Activated naive CD8-positive, alpha-beta T cell (primary cell): ENCODE data around the gene OGFOD3.
"Not testable (repeated sequence)": the region's sequence is repeated elsewhere in the genome, so short reads cannot be mapped to it uniquely, and the experiment has no call there.

Experiments
- H3K27ac Mint-ChIP-seq: one replicate; pipeline ENCODE4 v1.8.0; 2021; ENCODE audit warnings: mixed read lengths
- H3K27me3 Mint-ChIP-seq: one replicate; pipeline ENCODE4 v1.8.0; 2021; ENCODE audit warnings: mixed read lengths
- H3K36me3 Mint-ChIP-seq: one replicate; pipeline ENCODE4 v1.8.0; 2021; ENCODE audit warnings: mixed read lengths
- H3K4me1 Mint-ChIP-seq: one replicate; pipeline ENCODE4 v1.8.0; 2021; ENCODE audit warnings: low read depth, mixed read lengths
- H3K4me3 Mint-ChIP-seq: one replicate; pipeline ENCODE4 v1.8.0; 2021; ENCODE audit warnings: mild to moderate bottlenecking, mixed read lengths
- H3K9me3 Mint-ChIP-seq: one replicate; pipeline ENCODE4 v1.8.0; 2021; ENCODE audit warnings: low read depth, mixed read lengths

OGFOD3 gene

DNA sequence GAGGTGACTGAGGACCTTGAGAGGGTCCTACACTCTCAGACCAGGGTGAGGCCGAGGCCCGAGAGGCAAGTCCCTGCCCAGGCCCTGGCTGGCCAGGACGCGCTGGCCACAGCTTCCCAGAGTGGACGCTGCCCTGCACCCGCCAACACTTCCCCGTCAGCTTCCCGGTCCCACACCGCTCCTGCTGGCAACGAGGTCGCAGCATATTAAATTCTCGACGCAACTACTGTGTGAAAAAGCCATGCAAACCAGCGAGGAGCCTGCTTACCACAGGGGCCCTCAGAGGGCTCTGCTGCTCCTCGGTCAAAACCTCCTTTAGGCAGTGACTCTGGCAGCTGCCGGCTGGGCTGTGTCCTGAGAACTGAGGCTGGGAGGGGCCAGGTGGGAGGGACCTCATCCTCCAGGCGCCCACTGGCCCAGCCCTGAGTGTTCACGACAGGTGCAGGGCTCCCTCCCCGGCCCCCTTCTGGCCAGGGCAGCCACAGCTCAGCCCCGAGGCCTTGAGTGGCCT, 61.5 kb downstream of the OGFOD3 start:
- H3K9me3 Mint-ChIP-seq: no peaks in the 10 kb centered on the region
- no peak overlapping the region for H3K27ac Mint-ChIP-seq
- H3K27me3 Mint-ChIP-seq: peaks cover 4% of the 10 kb centered on the region
- H3K4me1 Mint-ChIP-seq: peaks cover 8% of the 10 kb centered on the region
- peaks cover 3% of the 10 kb centered on the region for H3K36me3 Mint-ChIP-seq
- no peak overlapping the region for H3K4me3 Mint-ChIP-seq

DNA sequence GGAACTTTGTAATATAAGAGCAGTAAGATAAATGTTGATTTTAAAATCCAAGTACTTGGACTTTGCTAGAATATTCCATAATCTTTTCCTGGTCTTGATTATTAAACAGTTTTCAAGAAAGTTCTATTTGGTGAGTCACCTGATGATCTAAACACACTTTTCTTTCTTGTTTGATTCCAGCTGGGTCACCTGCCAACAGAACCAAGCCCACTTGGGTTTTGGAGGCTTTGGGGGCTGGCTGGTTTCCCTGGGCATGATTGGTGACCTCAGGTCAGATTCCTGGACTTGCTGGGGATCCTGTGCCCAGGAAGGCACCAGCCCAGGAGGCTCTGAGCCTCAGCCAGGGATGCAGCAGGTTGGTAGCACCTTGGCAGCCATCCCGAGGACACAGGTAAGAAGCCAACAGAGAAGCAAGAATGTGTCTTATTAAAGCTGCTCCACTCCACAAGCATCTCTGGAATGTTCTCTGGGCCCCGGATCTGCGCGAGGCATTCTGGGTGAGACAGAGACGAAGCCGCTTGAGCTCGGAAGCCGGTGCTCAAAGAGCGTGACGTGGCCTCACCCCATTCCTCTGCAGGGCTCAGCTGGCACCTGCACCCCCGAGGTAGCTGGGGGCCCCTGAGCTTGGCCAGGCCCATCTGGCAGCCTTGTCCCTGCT, 62.5 kb downstream of the OGFOD3 start:
- no peak overlapping the region for H3K4me3 Mint-ChIP-seq
- H3K4me1 Mint-ChIP-seq: peaks cover 9% of the 10 kb centered on the region
- peaks cover 4% of the 10 kb centered on the region for H3K27me3 Mint-ChIP-seq
- H3K27ac Mint-ChIP-seq: no peak overlapping the region
- H3K9me3 Mint-ChIP-seq: no peaks in the 10 kb centered on the region
- peaks cover 3% of the 10 kb centered on the region for H3K36me3 Mint-ChIP-seq

DNA sequence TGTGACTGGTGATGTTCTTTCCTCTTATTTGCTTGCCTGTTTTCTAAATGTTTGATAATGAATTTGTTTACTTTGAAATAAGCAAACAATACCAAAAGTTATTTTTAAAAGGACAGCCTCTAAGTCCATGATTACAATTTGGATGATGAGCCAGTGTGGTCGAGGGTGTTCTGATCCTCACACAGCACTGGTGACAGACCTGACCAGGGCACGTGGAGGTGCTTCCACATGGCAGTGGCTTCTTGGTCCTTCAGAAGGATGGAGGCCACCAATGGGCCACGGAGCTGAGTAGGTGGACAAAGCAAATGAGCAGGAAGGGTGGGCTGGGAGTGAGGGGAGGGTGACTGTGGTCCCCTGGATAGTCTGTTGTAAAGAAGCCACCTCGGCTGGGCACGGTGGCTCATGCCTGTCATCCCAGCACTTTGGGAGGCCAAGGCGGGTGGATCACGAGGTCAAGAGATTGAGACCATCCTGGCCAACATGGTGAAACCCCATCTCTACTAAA, 63.5 kb downstream of the OGFOD3 start:
- Mint-ChIP-seq H3K4me3 (no peak overlapping the region), H3K27ac (no peak overlapping the region), H3K9me3 (no peaks in the 10 kb centered on the region), H3K4me1 (peaks cover 9% of the 10 kb centered on the region), H3K27me3 (peaks cover 4% of the 10 kb centered on the region), H3K36me3 (peaks cover 3% of the 10 kb centered on the region)

DNA sequence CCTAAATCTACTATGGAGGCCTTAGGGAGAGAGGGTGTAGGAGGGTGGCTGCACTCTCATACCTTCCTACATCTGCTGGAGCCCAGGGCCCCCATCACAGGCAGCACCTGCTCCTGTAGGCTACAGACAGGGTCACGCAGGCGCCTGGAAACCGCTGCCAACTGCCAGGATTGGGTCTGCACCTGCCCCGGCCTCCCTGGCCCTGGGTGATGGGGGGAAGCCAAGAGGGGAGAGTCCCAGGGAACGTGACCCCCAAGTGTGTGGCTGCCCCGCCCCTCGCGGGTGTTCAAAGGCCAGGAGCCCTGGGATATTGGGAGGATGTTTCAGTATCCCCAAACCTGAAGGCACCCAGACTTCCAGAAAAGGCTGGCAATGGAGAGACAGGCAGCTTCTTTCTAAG, 64.9 kb downstream of the OGFOD3 start:
- Mint-ChIP-seq H3K36me3 (no peaks in the 10 kb centered on the region), H3K4me3 (no peak overlapping the region), H3K4me1 (peaks cover 6% of the 10 kb centered on the region), H3K27me3 (peaks cover 4% of the 10 kb centered on the region), H3K27ac (no peak overlapping the region), H3K9me3 (no peaks in the 10 kb centered on the region)

DNA sequence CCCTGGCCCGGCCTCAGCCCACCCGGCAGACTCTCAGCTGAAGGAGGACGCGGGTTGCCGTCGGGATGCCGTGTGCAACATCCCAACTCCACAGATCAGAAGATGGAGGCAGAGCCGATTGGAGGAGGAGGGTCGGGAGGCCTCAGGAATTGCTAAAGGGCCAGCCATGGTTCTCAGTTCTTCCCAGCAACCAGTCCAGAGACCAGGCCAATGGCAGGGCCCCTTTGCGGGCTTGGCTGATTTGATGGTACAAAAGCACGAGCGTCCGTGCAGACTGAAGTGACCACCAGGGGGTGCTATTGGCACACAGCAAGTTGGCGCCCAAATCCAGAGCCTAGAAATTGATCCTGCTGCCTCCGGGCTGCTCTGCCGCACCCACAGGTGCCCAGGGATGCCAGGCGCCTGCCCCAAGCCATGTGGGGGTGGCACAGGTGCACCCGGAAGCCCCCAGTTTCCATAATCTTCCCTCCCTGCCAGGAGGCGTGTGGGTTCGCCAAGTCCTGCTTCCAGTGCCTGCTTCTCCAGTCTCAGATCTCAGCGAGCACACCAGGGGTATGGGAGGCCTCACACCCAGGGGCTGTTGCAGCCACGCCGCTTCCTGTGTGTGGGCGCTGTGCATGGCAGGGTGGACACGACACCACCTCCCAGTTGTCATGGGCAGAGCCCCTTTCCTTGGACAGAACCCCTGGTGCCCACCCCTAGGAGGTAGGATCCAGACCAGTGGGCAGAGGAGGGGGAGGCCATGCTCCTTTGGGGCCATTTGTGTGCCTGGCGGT, 66.5 kb downstream of the OGFOD3 start:
- peaks cover 2% of the 10 kb centered on the region for H3K27me3 Mint-ChIP-seq
- no peaks in the 10 kb centered on the region for H3K9me3 Mint-ChIP-seq
- H3K4me3 Mint-ChIP-seq: no peak overlapping the region
- no peak overlapping the region for H3K27ac Mint-ChIP-seq
- no peaks in the 10 kb centered on the region for H3K36me3 Mint-ChIP-seq
- peaks cover 2% of the 10 kb centered on the region for H3K4me1 Mint-ChIP-seq

DNA sequence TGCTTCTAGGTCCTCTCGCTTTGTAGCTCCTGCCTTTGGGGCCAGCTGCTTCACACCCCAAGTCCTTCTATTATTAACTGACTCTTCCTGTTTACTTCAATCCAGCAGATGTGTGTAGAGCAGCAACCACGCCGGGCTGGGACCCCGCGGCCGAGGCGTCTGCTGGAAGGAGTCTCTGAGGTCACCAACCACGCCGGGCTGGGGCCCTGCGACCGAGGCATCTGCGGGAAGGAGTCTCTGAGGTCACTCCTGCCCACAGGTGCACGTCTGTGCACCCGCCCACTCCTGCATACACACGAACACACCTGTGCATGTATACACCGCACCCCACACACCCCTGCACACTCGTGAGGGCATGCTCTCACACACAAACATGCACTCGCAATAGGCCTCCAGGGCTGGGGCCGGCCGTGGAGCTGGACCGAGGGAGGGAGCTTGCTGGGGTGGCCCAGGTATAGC, 67.1 kb downstream of the OGFOD3 start:
- H3K36me3 Mint-ChIP-seq: no peaks in the 10 kb centered on the region
- H3K9me3 Mint-ChIP-seq: no peaks in the 10 kb centered on the region
- peaks cover 2% of the 10 kb centered on the region for H3K27me3 Mint-ChIP-seq

DNA sequence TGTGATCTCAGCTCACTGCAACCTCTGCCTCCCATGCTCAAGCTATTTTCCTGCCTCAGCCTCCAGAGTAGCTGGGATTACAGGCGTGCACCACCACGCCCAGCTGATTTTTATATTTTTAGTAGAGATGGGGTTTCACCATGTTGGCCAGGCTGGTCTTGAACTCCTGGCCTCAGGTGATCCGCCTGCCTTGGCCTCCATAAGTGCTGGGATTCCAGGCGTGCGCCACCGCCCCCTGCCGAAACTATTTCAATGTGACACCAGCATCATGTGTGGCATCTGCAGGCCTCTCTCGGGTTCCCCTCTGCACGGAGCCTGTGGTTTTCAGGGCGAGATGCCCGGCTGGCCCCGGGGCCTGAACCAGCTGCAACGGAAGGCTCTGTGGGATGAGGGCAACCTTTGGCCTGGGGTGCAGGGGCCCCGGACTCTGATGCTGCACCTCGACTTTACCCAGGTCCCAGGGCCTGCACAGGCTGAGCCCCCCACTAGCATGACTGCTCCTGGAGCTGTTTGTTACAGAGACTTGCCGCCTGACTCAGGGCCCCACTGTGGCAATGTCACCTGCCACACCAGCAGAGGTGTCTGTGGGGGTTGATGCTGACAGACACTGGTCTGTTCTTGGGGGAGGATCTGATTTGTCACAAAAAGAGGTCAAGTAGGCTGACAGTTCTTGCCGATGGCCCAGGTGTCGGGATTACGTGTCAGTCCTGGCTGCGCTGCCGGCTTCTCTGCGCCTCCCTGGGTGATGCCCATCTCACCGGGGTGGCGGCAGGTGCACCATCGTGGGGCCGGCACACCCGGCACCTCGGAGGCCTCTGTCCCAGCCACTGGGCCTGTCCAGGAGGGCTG, 68.0 kb downstream of the OGFOD3 start:
- no peak overlapping the region for H3K4me3 Mint-ChIP-seq
- peaks cover 5% of the 10 kb centered on the region for H3K4me1 Mint-ChIP-seq
- H3K36me3 Mint-ChIP-seq: no peaks in the 10 kb centered on the region
- no peaks in the 10 kb centered on the region for H3K9me3 Mint-ChIP-seq
- H3K27me3 Mint-ChIP-seq: peaks cover 2% of the 10 kb centered on the region
- H3K27ac Mint-ChIP-seq: no peak overlapping the region

More for the DNA sequence above, 67.1 kb downstream of the OGFOD3 start:
- Mint-ChIP-seq H3K27ac (no peak overlapping the region), H3K4me1 (peaks cover 5% of the 10 kb centered on the region), H3K4me3 (no peak overlapping the region)

DNA sequence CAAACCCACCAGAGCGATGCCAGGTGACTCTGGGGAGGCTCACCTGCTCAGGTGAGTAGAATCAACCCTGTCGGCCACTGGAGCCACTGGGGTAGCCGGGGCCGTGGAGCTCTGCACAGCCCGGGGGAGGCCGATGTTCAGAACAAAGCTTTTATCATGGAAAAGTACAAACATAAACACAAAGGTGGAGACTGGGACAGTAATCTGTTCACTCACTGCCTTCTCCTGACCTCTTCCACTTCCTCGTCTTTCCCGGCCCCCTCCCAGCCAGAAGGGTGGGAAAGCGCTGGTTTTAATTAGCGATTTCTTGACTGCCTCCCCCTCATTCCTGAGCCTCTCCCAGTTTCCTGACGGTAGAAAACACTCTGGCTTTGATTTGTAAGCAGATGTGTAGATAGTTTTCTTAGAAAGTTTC, 69.1 kb downstream of the OGFOD3 start:
- Mint-ChIP-seq H3K27me3 (peaks cover 2% of the 10 kb centered on the region), H3K36me3 (no peaks in the 10 kb centered on the region), H3K4me1 (peaks cover 5% of the 10 kb centered on the region), H3K9me3 (no peaks in the 10 kb centered on the region), H3K27ac (no peak overlapping the region), H3K4me3 (no peak overlapping the region)

DNA sequence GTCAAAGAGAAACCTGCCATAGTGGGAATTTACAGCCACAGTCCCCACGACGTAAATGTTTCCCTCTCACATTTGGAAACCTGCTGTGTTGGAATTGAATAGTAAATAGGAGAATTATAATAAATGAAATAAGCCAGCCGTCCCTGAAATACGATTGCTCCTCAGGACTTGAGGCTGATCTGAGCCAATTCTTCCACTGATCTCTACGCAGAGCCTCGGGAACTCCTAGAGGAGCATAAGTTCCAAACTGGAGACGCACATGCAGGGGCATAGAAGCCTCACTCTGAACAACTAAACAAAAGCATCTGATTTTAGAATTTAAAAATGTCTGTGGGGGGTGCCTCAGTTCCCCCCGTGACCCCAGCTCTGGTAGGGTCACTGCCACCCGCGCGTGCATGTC, 69.5 kb downstream of the OGFOD3 start:
- Mint-ChIP-seq H3K27me3 (peaks cover 2% of the 10 kb centered on the region), H3K4me3 (no peak overlapping the region), H3K9me3 (no peaks in the 10 kb centered on the region), H3K27ac (no peak overlapping the region), H3K4me1 (peaks cover 5% of the 10 kb centered on the region), H3K36me3 (no peaks in the 10 kb centered on the region)

DNA sequence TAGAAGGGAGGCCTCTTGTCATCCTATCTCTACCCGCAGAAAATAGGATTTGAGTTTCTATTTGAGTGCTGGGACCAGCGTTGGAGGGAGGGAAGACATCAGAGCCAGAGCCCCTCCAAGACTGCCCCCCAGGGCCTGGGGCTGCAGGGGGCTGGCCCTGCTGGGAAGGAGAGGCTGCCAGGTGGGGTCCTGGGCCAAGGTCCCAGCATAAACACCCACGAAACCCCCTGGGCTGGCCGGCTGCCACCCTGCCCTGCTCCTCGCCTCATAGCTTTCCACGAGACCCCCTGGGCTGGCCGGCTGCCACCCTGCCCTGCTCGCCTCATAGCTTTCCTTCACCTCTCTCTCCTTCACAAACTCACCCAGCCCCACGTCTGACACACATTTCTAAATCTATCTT, 70.0 kb downstream of the OGFOD3 start:
- H3K27me3 Mint-ChIP-seq: peaks cover 2% of the 10 kb centered on the region

DNA sequence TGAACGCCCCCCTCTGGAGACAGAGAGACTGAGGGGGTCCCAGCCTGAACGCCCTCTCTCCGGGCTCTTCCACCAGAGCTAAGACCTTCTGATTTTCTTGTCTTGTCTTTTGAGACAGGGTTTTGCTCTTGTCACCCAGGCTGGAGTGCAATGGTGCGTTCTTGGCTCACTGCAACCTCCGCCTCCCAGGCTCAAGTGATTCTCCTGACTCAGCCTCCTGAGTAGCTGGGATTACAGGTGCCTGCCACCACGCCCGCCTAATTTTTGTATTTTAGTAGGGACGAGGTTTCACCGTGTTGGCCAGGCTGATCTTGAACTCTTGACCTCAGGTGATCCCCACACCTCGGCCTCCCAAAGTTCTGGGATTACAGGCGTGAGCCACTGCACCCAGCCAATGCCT, 70.4 kb downstream of the OGFOD3 start:
- not testable (repeated sequence) for H3K36me3 Mint-ChIP-seq, H3K4me1 Mint-ChIP-seq, H3K4me3 Mint-ChIP-seq, H3K27me3 Mint-ChIP-seq, H3K9me3 Mint-ChIP-seq, H3K27ac Mint-ChIP-seq

More for the DNA sequence above, 70.0 kb downstream of the OGFOD3 start:
- Mint-ChIP-seq H3K4me3 (no peak overlapping the region), H3K4me1 (peaks cover 5% of the 10 kb centered on the region), H3K27ac (no peak overlapping the region), H3K9me3 (no peaks in the 10 kb centered on the region), H3K36me3 (no peaks in the 10 kb centered on the region)

DNA sequence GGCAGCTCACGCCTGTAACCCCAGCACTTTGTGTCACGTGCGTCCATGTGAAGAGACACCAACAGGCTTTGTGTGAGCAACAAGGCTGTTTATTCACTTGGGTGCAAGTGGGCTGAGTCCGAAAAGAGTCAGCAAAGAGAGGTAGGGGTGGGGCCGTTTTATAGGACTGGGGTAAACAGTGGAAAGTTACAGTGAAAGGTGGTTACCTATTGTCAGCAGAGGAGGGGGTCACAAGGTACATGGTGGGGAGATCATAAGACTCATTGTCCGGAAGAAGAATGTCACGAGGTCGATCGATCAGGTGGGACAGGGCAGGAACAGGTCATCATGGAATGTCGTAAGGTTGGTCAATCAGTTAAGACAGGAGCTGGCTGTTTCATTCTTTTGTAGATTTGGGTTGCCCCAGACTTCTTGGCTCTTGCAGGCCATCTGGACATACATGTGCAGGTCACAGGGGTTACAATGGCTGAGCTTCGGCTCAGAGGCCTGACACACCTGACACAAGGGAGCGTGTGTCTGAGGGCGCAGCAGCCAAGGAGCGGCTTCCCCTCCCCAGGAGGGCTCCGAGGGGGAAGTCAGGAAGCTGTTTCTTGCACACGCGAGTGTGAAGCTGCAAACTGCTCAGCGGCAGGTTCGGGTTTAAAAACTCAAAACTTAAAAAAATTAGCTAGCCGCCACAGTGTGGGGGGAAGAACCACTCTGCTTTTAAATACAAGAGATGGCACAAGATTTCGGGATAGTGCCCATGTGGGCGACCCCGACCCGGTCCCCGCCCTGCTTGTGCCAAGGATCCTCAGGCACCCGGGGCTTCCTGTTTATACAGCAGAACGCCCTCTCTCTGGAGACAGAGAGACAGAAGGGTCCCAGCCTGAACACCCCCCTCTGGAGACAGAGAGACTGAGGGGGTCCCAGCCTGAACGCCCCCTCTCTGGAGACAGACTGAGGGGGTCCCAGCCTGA, 71.8 kb downstream of the OGFOD3 start:
- peaks cover 4% of the 10 kb centered on the region for H3K4me1 Mint-ChIP-seq
- H3K4me3 Mint-ChIP-seq: no peak overlapping the region
- H3K36me3 Mint-ChIP-seq: no peaks in the 10 kb centered on the region
- peaks cover 2% of the 10 kb centered on the region for H3K27me3 Mint-ChIP-seq
- H3K9me3 Mint-ChIP-seq: no peaks in the 10 kb centered on the region
- H3K27ac Mint-ChIP-seq: no peak overlapping the region

DNA sequence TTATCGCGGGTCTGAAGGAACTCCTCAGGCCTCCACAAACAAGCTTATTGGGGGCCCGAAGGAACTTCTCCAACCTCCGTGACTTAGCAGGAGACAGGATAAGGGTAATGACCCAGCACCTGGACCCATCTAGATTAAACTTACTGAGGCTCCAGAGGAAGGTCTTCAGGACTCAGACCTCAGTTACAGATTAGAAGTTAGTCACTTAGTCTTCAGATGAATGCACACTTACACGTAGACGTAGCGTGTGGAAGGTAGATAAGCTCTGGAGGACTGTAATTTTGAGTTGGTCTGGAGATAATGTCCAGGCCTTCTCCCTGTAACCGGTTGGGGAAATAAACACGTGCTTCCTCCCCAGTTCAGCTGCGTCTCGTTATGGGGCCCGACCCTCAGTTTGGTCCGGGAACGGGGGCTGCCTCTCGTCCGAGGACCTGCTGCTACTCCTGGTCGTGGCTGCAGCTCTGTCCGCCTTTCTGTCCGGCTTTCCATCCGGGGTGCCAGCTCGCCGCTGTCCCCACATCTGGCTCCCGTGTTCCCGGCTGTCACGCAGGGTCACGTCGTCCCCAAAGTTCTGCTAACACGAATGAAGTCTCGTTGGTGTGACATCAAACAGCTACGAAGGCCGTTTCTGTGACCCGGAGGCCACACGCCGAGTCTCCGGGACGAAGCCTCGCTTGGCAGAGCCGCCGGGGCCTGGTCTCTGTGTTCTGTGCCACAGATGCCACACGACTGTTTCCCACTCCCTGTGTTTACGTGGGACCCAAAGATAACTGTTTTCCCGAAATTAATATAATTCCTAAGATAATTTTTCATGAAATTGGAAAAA, 73.0 kb downstream of the OGFOD3 start:
- no peaks in the 10 kb centered on the region for H3K9me3 Mint-ChIP-seq
- H3K36me3 Mint-ChIP-seq: no peaks in the 10 kb centered on the region
- peaks cover 4% of the 10 kb centered on the region for H3K4me1 Mint-ChIP-seq
- no peak overlapping the region for H3K27ac Mint-ChIP-seq
- peaks cover 2% of the 10 kb centered on the region for H3K27me3 Mint-ChIP-seq
- no peak overlapping the region for H3K4me3 Mint-ChIP-seq
